ENCODE measurements around the gene GRIK3.

The GRIK3 gene

DNA sequence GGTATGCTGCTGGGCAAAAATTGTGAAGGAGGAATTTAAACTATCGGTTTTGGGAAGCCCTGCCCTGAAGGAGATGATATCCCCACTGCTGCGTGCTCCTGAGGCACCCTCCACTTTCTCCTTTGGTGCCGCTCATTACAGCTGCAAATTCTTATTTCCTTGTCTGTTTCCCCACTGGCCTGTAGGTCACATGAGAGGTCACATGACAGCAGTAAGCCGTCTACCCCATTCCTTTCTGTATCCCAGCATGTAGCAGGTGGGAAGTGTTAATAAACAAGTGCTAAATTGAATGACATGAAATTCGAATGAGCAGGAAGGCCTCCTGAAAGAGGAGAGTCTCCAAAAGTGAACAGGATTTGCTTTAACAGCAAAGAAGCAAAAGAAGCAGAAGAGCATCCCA, 58.7 kb downstream of the GRIK3 start:
- no peak for DNase-seq

DNA sequence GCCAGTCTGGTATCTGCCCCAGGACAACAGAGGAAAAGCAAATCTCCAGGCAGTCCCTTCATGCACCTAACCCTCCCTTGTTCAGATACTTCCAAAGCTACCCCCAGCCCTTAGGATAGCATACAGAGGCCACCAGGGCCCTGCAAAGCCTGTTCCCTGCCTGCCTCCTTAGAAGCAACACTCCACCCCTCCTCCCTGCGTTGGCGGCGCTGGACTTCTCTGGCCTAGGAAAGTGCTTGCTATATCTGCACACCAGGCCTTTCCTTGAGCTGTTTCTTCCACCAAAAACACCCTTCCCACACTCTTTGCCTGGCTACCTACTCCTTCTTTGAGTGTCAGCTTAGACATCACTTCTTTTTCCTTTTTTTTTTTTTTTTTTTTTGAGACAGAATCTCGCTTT, 61.3 kb downstream of the GRIK3 start:
- no peak for DNase-seq

DNA sequence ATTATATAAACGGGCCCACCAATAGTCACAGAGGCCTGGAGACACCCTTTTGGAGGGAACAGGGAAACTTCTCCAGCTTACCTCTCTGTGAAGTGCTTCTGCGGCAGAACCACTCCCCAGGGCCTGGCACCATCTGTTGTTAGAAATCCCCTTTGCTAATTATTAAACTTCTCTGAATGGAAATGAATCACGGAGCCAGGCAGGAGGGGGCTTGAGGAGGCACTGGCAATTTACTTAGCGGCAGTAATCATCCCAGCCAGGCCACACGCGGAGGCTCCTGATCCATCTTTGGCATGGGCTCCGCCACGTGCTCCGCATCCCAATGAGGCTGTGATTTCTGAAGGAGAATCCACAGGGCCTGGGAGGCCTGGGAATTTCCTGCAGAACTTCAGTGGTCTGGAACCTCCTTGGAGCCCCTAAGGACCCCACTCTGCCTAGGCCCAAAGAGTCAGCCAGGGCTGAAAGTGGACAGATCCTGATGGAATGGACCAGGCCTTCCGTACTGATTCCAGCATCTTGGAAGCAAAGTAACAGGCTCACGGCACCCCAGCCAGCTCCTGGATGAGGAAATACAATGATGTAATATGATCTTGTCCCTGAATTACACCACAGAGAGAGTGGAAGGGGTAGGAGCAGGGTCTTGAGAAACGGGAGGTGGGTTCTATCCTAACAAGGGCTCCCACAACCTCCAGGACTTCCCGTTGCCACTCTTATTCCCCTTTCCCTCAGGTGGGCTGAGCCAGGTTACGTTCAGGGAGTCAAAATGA, 62.3 kb downstream of the GRIK3 start:
- peak; percentile 30 for DNase-seq

DNA sequence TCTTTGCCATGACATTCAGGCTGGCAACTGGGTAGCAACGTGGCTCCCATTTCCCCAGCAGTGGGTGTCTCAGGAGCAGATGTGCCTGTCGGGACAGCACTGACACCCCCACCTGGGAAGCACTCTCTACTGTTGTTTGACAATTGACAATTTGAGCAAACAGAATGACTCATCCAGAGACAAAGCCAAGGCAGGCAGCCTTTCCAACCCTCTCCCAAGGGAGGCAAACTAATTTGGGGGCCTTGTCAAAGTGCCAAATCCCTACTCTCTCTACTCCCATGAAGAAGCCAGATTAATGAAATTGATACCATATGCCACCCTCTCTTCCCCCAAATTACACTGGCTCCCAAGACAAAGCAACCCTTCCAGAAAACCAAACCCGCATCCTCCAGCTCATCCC, 65.6 kb downstream of the GRIK3 start:
- DNase-seq: peak; percentile 73

DNA sequence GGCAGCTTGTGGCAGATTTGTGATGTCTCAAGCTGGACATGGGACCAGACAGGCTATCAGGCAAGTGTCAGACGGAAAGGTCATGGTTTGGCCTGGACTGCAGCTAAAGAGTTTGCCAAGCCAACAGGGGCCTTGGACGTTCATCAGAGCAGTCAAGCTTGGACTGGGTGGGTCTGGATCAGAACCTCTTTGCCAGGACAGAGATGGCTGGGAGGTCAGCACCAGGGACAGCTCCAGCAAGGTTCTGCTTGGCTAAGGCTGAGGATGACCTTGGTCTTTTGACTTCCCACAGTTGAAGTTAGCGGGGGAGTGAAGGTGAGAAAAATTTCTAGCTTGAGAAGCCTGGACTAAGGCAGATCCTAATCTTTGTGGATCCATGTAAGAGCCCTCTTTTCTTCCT, 68.1 kb downstream of the GRIK3 start:
- no peak for DNase-seq

DNA sequence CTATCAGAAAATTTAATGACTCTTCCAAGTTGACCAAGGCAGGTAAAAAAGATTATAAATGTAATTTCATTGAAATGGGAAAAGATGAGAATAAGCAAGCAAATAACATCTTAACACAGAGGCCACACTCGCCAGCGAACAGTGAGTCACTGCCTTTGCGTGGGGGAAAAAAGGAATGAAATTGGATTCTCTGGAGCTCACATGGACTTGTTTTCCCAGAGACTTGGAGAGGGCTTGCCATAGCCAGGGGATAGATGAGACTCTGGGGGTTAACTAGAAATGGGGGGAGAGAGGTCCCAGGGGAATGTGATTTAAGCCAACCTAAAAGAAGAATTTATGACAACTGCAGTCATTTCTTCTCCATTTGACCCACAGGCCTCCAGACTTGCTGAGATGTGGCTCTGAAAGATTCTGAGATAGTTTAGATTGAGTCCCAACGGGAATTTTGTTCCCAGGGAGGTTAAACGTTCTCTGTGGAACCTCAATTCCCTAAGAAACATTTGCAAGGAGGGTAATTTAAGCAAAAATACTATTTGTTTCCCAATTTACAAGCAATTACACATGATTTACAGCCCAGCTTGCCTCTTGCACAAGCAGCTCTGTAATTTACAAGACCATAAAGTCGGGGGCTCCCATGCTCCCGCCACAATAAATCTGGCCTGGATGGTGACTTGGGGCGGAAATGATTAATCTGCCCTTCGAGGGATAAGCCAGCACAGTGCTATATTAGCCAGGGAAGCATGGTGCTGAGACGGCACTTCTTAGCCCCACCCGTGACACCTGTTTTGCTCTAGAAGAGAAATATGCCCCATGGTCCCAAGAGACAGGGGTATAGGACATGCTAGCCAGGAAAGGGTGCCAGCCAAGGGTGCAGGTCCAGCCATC, 68.8 kb downstream of the GRIK3 start:
- no peak for DNase-seq

DNA sequence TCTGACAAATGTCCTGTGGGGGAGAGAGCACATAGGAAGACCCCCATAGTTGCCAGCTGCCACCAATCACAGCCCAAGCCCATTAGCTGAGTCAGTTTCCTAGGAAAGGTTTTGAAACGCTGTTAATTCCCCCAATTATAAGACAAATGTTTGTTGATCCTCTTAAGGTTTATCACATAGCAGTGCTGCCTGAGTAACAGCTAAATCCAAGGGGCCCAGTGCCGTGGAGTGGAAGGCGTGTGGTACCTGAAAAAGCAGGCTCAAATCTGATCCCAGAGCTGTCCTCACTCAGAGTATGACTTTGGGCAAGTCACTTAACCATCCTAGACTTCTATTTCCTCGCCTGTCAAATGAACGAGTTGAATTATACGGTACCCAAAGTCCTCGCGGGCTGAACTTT, 69.5 kb downstream of the GRIK3 start:
- no peak for DNase-seq

DNA sequence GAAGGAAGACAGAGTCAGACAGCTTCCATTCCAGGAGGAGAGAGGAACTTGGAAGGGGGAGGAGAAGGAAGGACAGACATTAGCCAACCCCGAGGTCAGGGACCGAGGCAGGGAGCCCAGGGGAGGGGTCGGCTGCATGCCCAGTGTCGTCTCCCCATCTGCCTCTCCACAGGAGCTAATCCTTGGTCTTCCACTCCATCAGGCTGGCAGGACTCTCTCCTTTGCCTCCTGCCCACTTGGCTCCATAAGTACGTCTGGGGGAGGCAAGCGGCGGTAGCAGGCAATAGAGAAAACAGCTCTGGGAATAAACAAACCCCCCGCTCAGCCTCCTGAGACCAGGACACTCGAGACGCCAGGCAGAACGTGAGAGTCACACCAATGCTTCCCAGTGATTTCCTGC, 71.3 kb downstream of the GRIK3 start:
- peak; percentile 97 for DNase-seq

DNA sequence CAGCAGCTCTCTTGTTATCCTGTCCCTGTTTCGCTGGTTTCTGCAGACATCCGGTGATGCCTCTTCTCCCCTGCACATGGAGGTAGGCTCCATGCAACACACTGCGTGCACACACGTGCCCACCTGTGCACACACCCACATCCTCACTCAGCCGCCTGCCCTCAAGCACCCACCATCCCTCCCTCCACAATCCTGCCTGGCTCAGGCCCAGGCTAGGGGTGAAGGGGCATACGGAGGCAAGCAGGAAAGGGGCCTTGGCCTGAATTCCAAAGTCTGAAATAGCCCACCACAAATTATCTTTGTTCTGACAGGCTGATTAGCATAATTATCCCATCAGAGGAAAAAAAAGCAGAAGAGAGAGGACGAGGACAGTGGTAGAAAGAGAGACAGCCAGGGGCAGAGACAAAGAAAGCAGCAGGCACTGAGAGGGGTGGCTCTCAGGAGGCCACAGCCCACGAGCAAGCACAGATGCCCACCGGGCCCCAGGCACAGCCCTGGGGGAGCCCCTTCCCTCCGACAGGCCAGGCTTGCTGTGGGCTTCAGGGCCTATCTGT, 73.2 kb downstream of the GRIK3 start:
- DNase-seq: no peak

DNA sequence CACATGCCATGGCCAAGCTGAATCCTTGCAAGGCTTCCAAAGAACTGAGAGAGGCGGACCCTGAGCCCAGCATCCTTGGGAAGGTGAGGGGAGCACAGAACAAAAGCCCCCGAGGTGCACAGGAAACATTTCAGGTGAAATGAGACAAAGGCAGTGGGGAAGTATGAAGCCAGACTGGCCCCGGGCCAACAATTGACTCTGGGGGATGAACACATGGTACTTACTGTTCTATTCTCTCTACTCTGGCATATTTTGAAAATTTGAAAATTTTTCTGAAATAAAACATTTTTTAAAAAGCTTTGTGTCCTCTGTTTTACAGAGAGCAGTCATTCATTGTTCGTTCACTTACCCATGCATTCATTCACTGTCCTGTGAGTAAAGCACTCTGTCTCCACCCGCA, 77.7 kb downstream of the GRIK3 start:
- DNase-seq: no peak

DNA sequence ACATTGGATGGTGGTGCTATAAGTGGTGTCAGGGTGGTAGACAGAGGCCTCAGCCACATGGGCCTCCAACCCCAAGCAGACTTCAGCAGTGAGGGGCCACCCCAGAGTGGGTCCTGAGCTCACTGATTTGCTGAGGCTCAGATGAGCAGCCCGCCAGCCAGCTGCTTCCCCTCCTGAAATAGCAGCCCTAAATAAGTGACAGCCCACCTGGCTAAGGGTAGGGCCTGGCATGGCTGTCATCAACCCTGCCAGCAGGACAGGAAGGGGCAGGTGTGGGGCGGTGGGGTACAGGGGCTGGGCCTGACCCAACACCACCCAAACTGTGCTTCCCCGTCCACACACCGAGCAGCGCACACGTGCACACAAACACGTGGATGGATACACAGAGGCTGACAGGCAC, 79.3 kb downstream of the GRIK3 start:
- DNase-seq: no peak

DNA sequence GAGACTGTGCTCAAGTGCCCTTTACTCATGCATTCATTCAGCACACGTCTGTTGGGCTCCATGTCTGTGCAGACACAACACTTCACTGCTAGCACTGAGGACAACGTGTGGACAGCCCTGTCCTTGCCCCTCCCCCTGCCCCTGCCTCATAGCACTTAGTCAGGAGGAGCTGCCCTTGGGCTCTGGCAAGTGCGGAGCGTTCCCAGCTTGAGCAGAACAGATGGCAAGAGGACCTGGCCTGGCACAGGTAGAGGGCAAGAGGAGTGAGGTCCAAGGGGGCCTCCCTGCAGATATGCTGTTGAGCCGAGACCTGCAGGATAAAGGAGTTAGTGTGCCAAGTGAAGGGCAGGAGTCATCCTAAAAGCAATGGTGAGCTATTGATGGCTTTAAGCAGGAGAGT, 81.3 kb downstream of the GRIK3 start:
- no peak for DNase-seq

DNA sequence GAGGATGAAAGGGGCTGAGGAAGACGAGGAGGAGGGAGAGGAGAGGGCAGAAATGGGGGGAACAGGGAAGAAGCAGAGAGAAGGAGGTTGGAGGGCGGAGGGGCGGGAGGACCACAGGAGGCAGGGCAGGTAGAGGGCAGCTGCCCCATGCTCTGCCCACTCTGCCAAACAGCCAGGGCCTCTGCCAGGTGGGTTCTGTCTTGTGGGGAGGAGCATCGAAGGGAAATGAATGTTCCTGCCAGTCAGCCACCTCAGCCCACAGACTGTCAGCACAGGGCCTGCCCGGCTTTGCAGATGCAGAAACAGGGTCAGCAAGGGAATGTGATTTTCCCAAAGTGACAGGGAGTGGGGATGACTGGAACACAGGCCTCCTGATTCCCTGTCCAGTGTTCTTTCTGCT, 82.6 kb downstream of the GRIK3 start:
- DNase-seq: no peak

DNA sequence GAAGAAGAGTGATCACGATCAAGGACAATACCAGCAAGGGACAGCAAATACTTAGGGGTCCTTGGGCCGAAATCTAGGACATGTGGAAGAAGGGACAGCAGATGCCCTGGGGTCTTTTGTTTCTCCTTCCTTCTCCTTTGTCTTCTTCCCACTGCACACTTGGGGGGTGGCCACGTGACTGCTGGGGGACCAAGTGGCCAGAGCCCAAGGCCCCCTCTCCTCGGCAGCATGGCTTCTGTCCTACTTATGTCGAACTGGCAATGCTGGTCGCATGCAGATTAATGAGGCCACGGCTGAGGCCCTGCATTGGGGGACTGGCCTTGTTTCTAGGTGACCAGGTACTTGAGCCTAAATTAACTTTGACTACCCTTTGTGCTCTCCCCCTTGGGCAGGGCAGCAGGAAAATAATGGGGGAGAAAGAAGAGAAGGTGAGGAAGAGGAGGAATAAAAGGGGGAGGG, 83.0 kb downstream of the GRIK3 start:
- no peak for DNase-seq

DNA sequence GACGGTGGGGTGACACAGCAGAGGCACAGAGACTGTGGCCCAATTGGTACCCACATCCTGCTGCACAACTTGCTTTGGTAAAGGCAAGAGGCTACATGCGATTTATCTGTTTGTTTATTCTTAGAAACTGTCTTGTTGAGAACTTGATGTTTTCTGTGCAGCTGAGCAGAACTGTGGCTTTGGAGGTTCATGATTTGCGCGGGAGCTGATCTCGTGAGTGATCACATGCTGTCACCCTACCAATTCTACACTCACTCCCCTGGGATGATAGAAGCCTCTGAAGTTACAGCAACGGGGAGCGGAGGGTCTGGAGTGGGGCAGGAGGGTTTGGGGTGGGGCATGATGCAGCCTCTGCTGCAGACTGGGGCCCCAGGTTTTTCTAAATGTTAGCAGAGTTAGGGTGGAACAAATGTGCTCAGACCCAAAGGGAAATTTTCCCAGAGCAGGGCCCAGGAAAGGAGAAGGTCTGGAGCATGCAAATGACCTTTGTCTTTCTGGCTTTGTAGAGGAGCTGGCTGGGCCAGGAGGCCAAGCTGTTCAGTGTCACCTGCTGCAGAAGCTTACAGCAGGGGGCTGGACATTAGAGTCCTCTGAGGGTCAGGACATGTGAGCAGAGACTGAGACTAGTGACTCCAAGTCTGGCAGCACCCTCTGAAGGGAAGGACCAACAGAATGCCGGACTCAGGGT, 83.6 kb downstream of the GRIK3 start:
- peak; percentile 20 for DNase-seq

DNA sequence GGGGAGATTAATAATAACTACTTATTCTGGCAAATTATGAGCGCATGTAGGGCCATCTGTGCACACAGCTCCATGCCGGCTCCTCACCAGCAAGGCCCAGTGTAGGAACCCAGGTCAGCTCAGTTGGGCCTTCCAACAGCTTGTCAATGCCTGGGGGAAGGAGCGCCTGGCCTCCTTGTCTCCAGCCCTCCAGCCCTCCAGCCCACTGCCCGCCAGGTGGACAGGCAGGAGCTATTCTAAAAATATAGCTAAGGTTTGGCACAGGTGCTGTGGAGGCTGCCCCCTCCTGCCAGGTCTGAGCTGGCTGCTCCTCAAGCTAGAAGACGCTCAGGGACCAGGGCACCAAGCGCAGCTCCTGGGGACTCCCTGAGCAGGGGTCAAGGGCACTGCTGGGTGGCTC, 85.7 kb downstream of the GRIK3 start:
- DNase-seq: no peak

DNA sequence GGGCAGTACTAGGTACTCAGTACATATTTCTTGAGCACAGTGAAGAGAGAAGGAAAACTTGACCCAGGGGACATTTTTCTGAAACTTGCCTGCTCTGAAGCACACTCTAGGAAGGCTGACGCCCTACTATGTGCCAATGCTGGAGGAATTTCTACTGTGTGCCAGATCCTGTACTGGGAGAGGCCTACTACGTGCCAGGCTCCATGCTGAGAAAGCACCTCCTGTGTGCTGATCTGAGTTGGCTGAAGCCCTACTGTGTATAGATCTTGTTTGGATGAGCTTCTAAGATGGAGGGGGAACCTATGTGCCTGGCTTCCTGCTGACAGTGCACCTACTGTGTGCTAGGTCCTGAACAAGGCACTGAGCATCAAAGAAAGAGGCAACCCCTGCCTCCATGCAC, 86.2 kb downstream of the GRIK3 start:
- DNase-seq: no peak

DNA sequence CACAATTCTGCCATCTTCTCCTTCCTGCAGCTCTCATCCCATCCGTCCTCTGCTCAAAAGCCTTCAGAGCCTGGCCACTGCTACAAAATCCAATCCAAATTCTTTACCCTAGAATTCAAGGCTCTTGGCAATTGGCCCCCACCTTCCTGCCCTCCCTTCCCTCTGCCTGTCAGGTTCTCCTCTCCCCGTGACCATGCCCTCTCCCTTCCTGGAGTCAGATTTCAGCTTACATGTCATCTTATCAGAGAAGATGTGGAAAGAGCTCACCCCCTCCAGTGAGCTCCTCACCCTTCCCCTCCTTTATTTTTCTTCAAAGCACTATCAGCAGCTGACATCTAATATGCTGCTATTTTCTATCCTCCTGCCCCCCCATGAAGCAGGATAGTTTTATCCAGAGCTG, 86.9 kb downstream of the GRIK3 start:
- DNase-seq: peak; percentile 38

DNA sequence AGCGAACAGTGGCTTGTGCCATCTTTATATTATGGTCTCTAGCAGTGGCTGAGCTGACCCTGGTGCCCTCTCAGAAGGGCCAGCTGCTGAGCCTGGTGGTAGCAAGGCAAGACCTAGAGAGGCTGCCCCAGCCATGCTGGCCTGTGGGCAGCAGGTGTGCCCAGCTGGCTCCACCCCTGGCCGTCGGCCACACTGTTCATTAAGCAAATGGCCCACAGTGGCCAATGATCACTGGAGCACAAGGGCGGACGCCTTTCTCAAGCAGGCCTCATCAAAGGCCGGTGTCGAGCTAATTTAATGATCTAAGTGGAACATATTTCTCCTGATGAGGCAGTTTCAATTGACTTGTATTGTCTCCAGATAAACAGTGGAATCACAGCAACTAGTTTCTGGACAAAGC, 89.4 kb downstream of the GRIK3 start:
- no peak for DNase-seq

DNA sequence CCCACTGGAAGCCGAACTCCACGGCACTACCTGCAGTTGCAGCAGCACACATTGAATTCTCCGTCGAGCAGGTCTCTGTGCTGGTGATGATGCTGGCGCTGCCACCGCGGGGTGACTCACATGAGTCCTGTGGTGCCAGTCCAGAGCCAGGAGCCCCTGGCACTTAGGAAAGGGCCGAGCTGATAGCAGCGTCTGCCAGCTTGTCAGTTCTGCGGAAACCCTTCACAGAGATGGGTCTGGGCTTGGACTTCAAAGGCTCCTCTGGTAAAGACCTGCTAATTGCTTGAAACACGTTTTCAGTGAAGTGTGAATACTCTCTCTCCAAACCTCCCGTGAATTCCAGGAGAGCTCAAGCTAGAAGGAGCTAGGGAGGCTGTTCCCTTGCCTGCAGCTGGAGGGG, 92.2 kb downstream of the GRIK3 start:
- peak; percentile 37 for DNase-seq

DNA sequence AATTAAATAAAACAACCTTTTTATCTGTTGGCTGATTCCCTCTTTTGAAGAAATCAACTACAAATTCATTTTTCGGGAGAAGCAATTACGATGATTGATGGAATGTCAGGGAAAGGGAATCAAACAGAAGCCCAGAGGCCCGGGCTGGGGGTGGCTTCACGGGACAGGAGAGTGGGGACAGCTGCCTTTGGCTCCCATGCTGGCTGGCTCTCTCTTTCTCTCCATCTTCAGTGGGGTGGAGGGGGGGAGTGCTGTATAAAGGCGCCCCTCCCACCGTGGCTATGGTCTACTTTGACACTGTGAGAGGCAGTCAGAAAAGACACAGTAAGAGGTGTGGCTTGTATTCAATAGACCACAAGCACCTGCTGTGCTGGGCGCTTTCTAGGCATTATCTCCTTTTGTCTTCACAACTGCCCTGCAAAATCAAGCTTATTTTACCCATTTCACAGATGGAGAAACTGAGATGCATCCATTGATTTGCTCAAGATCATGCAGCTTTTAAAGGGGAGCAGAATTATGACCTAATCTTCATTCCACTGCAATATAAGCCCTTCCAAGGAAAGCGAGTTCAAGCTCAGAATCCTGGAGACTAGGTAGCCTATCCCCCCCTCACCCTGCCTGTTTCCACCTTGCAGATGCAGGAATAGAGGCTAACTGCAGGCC, 92.9 kb downstream of the GRIK3 start:
- DNase-seq: no peak

DNA sequence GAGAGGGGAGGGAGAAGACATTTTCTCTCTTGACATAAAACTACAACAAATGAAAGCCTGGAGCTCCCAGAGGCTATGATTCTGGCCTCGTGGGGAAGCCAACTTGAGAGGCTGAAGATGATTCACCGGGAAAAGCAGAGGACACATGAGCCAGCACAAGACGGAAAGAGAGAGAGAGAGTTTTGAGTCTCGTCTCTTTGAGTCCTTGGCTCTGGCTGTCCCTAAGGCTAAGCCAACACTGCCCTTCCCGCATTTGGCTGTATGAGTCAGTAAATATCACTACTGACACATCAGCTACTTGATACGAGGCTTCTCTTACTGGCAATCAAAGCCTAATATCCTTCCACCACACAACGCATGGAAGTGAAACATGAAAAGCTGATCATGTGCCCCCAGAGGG, 95.5 kb downstream of the GRIK3 start:
- DNase-seq: no peak

DNA sequence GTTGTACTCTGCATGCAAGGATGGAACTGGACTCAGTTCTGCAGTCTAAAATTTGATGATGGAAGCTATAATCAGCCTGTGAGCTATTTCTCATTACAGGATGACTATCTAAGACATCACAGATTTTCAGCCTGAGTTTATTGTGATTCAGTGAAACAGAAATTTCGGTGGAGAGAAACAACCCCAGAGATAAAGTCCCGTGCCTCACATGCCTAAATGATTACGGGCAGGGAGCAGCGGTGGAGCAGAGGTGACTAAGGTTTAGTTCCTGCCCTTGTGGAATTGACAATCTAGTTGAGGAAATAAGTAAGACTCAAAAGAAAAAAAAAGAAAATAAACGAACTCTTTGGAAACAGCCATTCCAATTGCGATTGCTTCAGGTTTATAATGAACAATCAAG, 96.9 kb downstream of the GRIK3 start:
- no peak for DNase-seq

All from DMS79 treated with DMSO at 0.1 percent for 48 hours (cell line).